Activated T-cell treated with anti-CD3 and anti-CD28 coated beads, Interleukin-2, amount 50 U/mL, for 4 hours (primary cell): ENCODE results near the gene SMC2. TPM values are rescaled to one million over a fixed set of nuclear protein-coding genes. Genes with fewer than 3 reads are reported as not detected.

ENCODE experiments used
- ATAC-seq, 2 donors: fragments of 200-7000 bp; cut with Tn5 transposase; one replicate each; pipeline ENCODE4 v1.10.0; 2021
- DNase-seq: peaks from one replicate; pipeline ENCODE4 v3.0.0-alpha.2; 2020
- H3K27me3 Mint-ChIP-seq: one replicate; pipeline ENCODE4 v1.8.0; 2021; ENCODE audit warnings: low read depth, mixed read lengths
- H3K36me3 Mint-ChIP-seq: one replicate; pipeline ENCODE4 v1.8.0; 2022; ENCODE audit warnings: mixed read lengths; ENCODE audit not compliant: insufficient read depth
- H3K4me1 Mint-ChIP-seq: one replicate; pipeline ENCODE4 v1.8.0; 2021; ENCODE audit warnings: low read depth, mixed read lengths
- H3K4me3 Mint-ChIP-seq: one replicate; pipeline ENCODE4 v1.8.0; 2021; ENCODE audit warnings: mild to moderate bottlenecking, moderate library complexity, mixed read lengths
- H3K9me3 Mint-ChIP-seq: one replicate; pipeline ENCODE4 v1.8.0; 2021; ENCODE audit warnings: mixed read lengths
- total RNA-seq, 3 donors: library from RNA; stranded (reverse); gene quantifications; one replicate each; pipeline ENCODE4 v1.2.1, GENCODE V29; 2021

The SMC2 gene
- total RNA-seq, 3 donors from 2014 or later = 29.3 to 39.2 (median 37.9) TPM

DNA sequence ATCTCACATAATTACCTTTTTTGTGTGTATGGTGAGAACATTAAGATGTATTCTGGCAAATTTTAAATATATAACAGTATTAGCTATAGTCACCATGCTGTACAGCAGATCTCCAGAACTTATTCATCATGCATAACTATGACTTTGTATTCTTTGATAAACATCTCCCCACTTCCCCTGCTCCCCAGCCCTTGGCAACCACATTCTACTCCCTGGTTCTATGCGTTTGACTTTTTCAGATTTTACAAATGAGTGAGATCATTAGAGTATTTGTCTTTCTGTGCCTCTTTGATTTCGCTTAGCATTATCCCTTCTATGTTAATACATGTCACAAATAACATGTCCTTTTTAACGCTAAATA is 49.4 kb downstream of the SMC2 start:
- ATAC-seq (no peak), DNase-seq (no peak)
- no peak overlapping the region for H3K4me3 Mint-ChIP-seq
- H3K4me1 Mint-ChIP-seq = peaks cover 2% of the 10 kb centered on the region
- no peaks in the 10 kb centered on the region for H3K9me3 Mint-ChIP-seq
- H3K27me3 Mint-ChIP-seq = no peaks in the 10 kb centered on the region
- H3K36me3 Mint-ChIP-seq = peaks cover 11% of the 10 kb centered on the region

DNA sequence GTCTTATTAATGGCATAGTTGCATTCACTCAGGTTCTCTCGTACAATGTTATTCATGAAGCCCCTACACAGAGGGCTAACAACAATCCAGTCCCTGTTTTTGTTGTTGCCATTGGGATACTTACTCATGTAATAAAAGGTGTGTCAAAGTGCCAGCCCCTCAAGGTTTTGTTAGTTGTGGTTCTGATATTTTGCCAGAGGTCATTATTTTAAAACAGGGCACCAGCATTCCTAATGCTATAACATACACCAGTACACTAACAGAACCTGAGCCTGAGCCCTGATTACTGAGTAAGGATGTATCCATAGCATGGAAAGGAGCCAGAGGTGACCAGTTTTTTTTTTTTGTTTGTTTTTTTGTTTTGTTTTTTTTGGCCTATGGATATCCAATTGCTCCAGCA is 50.2 kb downstream of the SMC2 start:
- peaks cover 2% of the 10 kb centered on the region for H3K4me1 Mint-ChIP-seq
- H3K4me3 Mint-ChIP-seq = no peak overlapping the region
- H3K36me3 Mint-ChIP-seq = peaks cover 9% of the 10 kb centered on the region
- no peaks in the 10 kb centered on the region for H3K27me3 Mint-ChIP-seq
- no peak for DNase-seq
- H3K9me3 Mint-ChIP-seq = no peaks in the 10 kb centered on the region
- ATAC-seq = no peak

DNA sequence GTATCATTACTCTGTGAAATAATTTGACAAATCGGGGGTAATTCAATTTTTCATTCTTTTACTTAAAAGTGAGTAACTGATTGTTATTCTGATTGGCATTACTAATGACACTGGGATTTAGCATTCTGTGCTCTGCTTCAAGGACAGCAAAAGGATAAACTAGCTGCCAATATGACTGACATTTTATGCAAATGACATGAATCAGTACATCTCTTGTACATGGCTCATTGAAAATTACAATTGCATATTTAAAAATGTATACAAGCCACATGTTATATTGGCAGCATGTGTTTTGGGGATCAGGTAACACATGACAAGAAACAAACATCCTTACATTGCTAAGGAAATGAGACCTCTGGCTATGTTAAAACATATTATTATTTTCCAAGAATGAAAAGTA is 79.0 kb downstream of the SMC2 start:
- Mint-ChIP-seq H3K36me3 (no peaks in the 10 kb centered on the region), H3K4me3 (no peak overlapping the region), H3K4me1 (no peaks in the 10 kb centered on the region), H3K27me3 (peaks cover 2% of the 10 kb centered on the region), H3K9me3 (peaks cover 7% of the 10 kb centered on the region)
- DNase-seq = no peak
- ATAC-seq = no peak

DNA sequence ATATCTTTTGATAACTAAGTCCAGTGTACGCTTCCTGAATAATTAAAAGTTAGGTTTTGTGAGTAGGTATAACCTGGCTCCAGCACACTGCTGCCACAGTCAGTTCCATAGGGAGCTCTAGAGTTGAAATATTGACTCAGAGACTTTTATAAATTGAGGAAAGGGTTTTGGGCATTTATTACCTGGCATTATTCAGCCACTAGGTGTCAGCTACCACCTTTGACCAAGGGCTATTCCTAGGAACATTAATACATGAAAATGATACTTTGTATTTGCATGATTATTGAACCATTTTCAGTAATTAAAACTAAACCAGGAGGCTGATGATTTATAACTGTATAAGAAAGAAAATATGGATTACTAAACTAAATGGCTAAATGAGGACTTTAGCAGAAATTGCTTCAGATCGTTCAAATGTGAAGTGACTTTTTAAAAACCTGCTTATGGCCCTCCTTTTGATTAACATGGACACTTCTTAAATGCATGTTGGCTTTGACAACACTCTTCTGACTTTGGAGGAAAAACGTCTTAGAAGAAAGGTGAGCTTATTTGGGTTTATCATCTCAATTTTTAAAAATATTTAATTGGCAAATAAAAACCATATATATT is 83.0 kb downstream of the SMC2 start:
- ATAC-seq = no peak
- no peaks in the 10 kb centered on the region for H3K36me3 Mint-ChIP-seq
- H3K27me3 Mint-ChIP-seq = no peaks in the 10 kb centered on the region
- H3K9me3 Mint-ChIP-seq = no peaks in the 10 kb centered on the region
- DNase-seq = no peak
- no peak overlapping the region for H3K4me3 Mint-ChIP-seq
- no peaks in the 10 kb centered on the region for H3K4me1 Mint-ChIP-seq

DNA sequence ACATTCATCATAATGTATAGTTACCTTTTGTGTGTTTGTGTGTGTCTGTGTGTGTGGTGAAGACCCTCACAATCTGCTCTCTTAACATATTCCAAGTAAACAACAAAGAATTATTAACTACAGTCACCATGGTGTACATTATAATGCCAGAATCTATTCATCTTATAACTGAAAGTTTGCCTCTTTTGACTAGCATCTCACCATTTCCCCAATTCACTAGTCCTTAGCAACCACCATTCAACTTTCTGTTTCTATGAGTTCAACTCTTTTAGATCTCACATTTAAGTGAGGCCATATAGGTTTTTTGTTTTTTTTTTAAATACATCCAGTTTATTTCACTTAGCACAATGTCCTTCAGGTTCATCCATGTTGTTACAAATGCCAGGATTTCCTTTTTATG is 83.6 kb downstream of the SMC2 start:
- DNase-seq (no peak), ATAC-seq (no peak)
- no peaks in the 10 kb centered on the region for H3K36me3 Mint-ChIP-seq
- H3K4me1 Mint-ChIP-seq = no peaks in the 10 kb centered on the region
- no peaks in the 10 kb centered on the region for H3K9me3 Mint-ChIP-seq
- no peaks in the 10 kb centered on the region for H3K27me3 Mint-ChIP-seq
- H3K4me3 Mint-ChIP-seq = no peak overlapping the region
